VCaP (cell line): ENCODE data around the gene CLNS1A.

Source experiments
- H3K27ac ChIP-seq: fragments of 450-650 bp; 2 replicates; pipeline ENCODE4 v1.5.1; 2017
- TF ChIP-seq, protein P1 (sequence below): fragments of 450-650 bp; conservative IDR thresholded peaks from 2 replicates; pipeline ENCODE4 v1.5.1; 2017; ENCODE audit warnings: mild to moderate bottlenecking, moderate library complexity

CLNS1A gene

DNA sequence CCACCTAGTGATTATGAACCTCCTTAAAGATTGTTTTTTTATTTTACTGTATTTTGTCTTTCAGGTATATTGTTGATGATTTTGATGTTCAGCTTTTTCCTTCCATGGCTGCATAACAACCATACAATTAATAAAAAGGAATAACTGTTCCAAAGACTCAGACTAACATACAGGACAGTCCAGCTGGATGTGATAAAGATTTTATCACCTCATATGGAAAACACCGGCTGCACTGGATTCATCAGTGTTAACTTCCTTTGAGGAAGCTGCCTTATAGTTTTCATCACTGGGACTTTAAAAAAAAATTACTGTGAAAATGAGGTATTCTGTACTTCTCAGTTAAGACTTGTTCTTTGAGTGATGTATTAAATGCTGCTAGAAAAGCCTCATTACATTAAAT is 28.4 kb downstream of the CLNS1A start:
- TF ChIP-seq, protein P1, sequence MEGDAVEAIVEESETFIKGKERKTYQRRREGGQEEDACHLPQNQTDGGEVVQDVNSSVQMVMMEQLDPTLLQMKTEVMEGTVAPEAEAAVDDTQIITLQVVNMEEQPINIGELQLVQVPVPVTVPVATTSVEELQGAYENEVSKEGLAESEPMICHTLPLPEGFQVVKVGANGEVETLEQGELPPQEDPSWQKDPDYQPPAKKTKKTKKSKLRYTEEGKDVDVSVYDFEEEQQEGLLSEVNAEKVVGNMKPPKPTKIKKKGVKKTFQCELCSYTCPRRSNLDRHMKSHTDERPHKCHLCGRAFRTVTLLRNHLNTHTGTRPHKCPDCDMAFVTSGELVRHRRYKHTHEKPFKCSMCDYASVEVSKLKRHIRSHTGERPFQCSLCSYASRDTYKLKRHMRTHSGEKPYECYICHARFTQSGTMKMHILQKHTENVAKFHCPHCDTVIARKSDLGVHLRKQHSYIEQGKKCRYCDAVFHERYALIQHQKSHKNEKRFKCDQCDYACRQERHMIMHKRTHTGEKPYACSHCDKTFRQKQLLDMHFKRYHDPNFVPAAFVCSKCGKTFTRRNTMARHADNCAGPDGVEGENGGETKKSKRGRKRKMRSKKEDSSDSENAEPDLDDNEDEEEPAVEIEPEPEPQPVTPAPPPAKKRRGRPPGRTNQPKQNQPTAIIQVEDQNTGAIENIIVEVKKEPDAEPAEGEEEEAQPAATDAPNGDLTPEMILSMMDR = no peak
- peak overlapping the region; percentile 15 for H3K27ac ChIP-seq

DNA sequence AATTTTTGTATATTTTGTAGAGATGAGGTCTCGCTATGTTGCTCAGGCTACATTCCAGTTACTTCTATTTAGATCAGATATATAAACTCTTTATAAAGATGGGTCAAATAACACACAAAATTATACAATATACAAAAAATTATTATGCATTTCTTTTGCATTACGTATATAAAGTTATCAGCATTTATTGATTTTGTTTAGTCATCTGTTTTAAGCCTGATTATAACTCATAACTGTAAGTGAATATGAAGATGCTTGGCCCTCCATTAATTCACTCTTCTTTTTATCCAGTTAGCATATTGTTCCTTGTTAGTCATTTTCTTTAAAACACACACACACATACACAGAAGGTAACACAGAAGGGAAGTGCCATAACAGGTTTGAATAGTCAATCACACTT is 33.3 kb downstream of the CLNS1A start:
- H3K27ac ChIP-seq = no peak overlapping the region
- TF ChIP-seq, protein P1 = no peak

DNA sequence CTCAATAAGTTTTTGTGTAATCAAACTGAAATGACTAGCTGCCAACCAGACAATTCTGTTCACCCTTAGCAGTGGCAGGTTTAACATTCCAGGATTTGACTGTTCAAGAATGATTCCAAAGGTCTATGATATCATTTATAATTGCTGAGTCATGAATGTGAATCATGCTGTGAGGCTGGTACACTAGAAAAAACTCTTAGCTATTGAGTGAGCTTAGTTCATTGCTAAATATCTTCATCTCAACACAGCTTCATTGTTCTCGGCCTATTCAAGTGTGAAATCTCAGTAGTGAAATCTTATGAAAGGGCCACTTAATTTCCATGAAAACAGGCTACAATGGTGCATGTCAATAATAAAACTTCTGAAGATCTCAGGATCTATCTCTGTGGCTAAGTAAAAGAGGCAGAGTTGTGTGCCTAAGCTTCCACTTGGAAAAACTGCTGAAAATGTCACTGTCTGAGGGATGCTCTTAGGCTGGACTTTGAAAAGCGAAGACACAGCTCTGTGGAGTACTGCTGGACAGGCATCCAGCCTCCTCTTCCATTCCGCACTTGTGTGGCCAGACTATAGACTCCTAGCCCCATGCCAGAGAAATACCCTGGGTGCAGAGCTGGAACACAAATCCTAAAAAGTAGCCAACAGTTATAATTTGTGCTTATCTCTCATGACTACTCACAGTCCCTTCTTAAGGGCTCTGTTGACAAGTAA is 35.1 kb downstream of the CLNS1A start:
- H3K27ac ChIP-seq = no peak overlapping the region
- TF ChIP-seq, protein P1 = no peak

DNA sequence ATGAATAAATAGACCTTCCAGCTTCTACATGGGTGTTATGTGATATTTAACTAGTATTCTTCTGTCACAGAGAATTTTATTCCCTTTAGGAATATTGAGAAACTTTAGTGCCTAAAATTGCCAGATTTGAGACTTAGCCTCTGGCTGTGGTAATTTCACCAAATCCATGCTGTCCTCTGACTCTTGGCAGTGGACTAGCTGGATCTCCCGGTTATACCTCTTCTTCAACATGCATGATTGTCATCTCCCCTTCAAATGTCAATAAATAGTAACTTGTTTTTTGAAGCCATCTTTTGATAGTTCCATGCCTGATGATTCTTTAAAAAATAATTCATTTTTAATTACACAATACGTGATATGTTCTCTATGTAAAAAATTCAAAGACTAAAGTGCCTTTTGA is 39.4 kb downstream of the CLNS1A start:
- TF ChIP-seq, protein P1 = no peak

GRCh38 chr11:77596626-77597025 is 41.0 kb downstream of the CLNS1A start:
- TF ChIP-seq, protein P1 = no peak
- H3K27ac ChIP-seq = no peak overlapping the region

More for the DNA sequence above, 39.4 kb downstream of the CLNS1A start:
- peak overlapping the region; percentile 75 for H3K27ac ChIP-seq

DNA sequence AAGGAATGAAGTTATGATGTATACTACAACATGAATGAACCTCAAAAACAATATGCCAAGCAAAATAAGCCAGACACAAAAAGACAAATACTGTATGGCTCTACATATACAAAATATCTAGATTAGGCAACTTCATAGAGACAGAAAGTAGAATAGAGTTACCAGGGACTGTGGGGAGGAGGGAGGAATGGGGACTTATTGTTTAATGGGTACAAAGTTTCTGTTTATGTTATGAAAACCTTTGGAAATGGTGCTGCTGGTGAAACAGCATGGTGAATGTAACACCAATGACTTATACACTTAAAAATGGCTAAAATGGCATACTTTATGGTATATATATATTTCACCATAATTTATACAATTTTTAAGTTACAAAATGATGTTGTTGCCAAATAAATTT is 43.7 kb downstream of the CLNS1A start:
- H3K27ac ChIP-seq = no peak overlapping the region
- TF ChIP-seq, protein P1 = no peak

DNA sequence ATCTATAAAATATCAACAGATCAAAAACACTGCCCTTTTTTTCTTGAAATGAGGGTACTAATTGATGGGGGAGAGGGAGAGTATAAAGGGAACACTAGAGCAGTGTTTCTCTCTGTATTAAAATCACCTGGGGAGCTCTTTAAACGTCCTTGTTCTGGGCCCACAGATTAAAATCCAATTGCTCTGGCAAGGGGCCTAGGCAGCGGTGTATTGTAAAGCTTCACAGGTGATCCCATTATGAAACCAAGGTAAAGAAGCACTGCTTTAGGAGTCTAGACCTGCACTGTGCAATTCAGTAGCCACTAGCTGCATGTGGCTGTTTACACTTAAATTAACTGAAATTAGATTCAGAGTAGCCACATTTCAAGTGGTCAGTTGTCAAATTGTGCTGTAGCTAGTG is 44.9 kb downstream of the CLNS1A start:
- 0 out of 2 replicates have a peak overlapping the region, but pooled peaks have one; percentile 22 for H3K27ac ChIP-seq

More for the DNA sequence above, 44.9 kb downstream of the CLNS1A start:
- TF ChIP-seq, protein P1 = no peak
